HEK293 (cell line): ENCODE measurements around the gene NFIB.

Source experiments
- CTCF ChIA-PET: fragments of 350-600 bp; formaldehyde crosslinking; extraction: SDS; loops from one replicate; lab custom pipeline; 2021; ENCODE audit warnings: antibody characterized with exemption; lab: Yijun Ruan, JAX
- POLR2A ChIA-PET: fragments of 300-600 bp; formaldehyde crosslinking; extraction: SDS; loops from one replicate; lab custom pipeline; 2020; ENCODE audit warnings: antibody characterized with exemption, inconsistent platforms; lab: Yijun Ruan, JAX
- H3K27ac ChIP-seq: fragments of 200-500 bp; sonication (Bioruptor generic); 2 replicates; pipeline ENCODE4 v1.5.1; 2014; ENCODE audit warnings: low read depth, low read length, control low read depth, inconsistent platforms; ENCODE audit errors: extremely low read depth
- H3K36me3 ChIP-seq, 2 experiments: fragments of 200-500 bp in 1 of 2; sonication (Bioruptor generic) in 1 of 2; 1 replicate in 1 of 2; 2 replicates in 1 of 2; pipeline ENCODE4 v1.5.1; 2014 to 2017; ENCODE audit warnings: inconsistent platforms in 2 of 2, low read length in 2 of 2; ENCODE audit not compliant: control insufficient read depth in 2 of 2, insufficient read depth in 1 of 2
- H3K4me1 ChIP-seq: fragments of 200-500 bp; sonication (Bioruptor generic); 2 replicates; pipeline ENCODE4 v1.5.1; 2014; ENCODE audit warnings: mild to moderate bottlenecking, low read length, inconsistent platforms; ENCODE audit not compliant: control insufficient read depth, insufficient read depth
- H3K4me3 ChIP-seq: 2 replicates; pipeline ENCODE4 v1.5.1; 2011; ENCODE audit warnings: low read depth, mild to moderate bottlenecking, control low read depth, low read length, moderate library complexity
- H3K9me3 ChIP-seq: fragments of 200-500 bp; sonication (Bioruptor generic); 2 replicates; pipeline ENCODE4 v1.5.1; 2014; ENCODE audit warnings: low read depth, low read length, inconsistent platforms; ENCODE audit not compliant: control insufficient read depth, insufficient read depth
- GFI1B ChIP-seq: fragments of 450-650 bp; formaldehyde crosslinking; IDR thresholded peaks from 2 replicates; pipeline ENCODE4 v1.5.1; 2016; ENCODE audit warnings: missing biosample characterization, missing genetic modification characterization
- GLI4 ChIP-seq: fragments of 450-650 bp; formaldehyde crosslinking; IDR thresholded peaks from 2 replicates; pipeline ENCODE4 v1.5.1; 2016; ENCODE audit warnings: missing biosample characterization, missing genetic modification characterization
- HOXA7 ChIP-seq: sonication (generic); formaldehyde crosslinking; IDR thresholded peaks from 2 replicates; pipeline ENCODE4 v1.8.1; 2022; ENCODE audit warnings: missing genetic modification reagents, borderline replicate concordance
- KLF10 ChIP-seq: fragments of 450-650 bp; IDR thresholded peaks from 2 replicates; pipeline ENCODE4 v1.5.1; 2018; ENCODE audit warnings: missing biosample characterization, mild to moderate bottlenecking, missing genetic modification characterization
- MZF1 ChIP-seq: fragments of 450-650 bp; formaldehyde crosslinking; IDR thresholded peaks from 2 replicates; pipeline ENCODE4 v1.5.1; 2017; ENCODE audit warnings: missing biosample characterization, missing genetic modification characterization, borderline replicate concordance
- SP7 ChIP-seq: fragments of 450-650 bp; formaldehyde crosslinking; IDR thresholded peaks from 2 replicates; pipeline ENCODE4 v1.5.1; 2016; ENCODE audit warnings: missing biosample characterization, missing genetic modification characterization
- TCF7L2 ChIP-seq: IDR thresholded peaks from 2 replicates; pipeline ENCODE4 v1.6.1; 2011; ENCODE audit warnings: low read depth, mild to moderate bottlenecking, inconsistent platforms, low read length, moderate library complexity, borderline replicate concordance
- ZFP3 ChIP-seq: fragments of 450-650 bp; formaldehyde crosslinking; IDR thresholded peaks from 2 replicates; pipeline ENCODE4 v1.5.1; 2016; ENCODE audit warnings: low read depth, missing biosample characterization, missing genetic modification characterization
- ZNF146 ChIP-seq: fragments of 450-650 bp; formaldehyde crosslinking; IDR thresholded peaks from 2 replicates; pipeline ENCODE4 v1.5.1; 2016; ENCODE audit warnings: missing biosample characterization, missing genetic modification characterization
- ZNF350 ChIP-seq: fragments of 450-650 bp; formaldehyde crosslinking; IDR thresholded peaks from 2 replicates; pipeline ENCODE4 v1.5.0; 2017; ENCODE audit warnings: missing biosample characterization, mild to moderate bottlenecking, missing genetic modification characterization
- ZNF37A ChIP-seq: fragments of 450-650 bp; IDR thresholded peaks from 2 replicates; pipeline ENCODE4 v1.5.1; 2018; ENCODE audit warnings: missing biosample characterization, missing genetic modification characterization
- ZNF423 ChIP-seq: fragments of 450-650 bp; formaldehyde crosslinking; IDR thresholded peaks from 2 replicates; pipeline ENCODE4 v1.5.1; 2016; ENCODE audit warnings: missing biosample characterization, missing genetic modification characterization
- ZNF521 ChIP-seq: fragments of 450-650 bp; formaldehyde crosslinking; IDR thresholded peaks from 2 replicates; pipeline ENCODE4 v1.5.1; 2017; ENCODE audit warnings: missing biosample characterization, mild to moderate bottlenecking, missing genetic modification characterization
- TF ChIP-seq, protein P1 (sequence below): fragments of 450-650 bp; formaldehyde crosslinking; IDR thresholded peaks from 2 replicates; pipeline ENCODE4 v1.5.1; 2016; ENCODE audit warnings: missing biosample characterization, missing genetic modification characterization
- TF ChIP-seq, protein P2 (sequence below): fragments of 450-650 bp; formaldehyde crosslinking; IDR thresholded peaks from 2 replicates; pipeline ENCODE4 v1.5.1; 2016; ENCODE audit warnings: missing biosample characterization, missing genetic modification characterization, borderline replicate concordance
- TF ChIP-seq, protein P3 (sequence below): fragments of 450-650 bp; formaldehyde crosslinking; IDR thresholded peaks from 2 replicates; pipeline ENCODE4 v1.5.1; 2016; ENCODE audit warnings: missing biosample characterization, missing genetic modification characterization
- TF ChIP-seq, protein P4 (sequence below): fragments of 450-650 bp; formaldehyde crosslinking; IDR thresholded peaks from 2 replicates; pipeline ENCODE4 v1.5.1; 2017; ENCODE audit warnings: missing biosample characterization, missing genetic modification characterization
- TF ChIP-seq, protein P5 (sequence below): fragments of 450-650 bp; formaldehyde crosslinking; IDR thresholded peaks from 2 replicates; pipeline ENCODE4; 2016; ENCODE audit warnings: missing biosample characterization, missing genetic modification characterization
- TF ChIP-seq, protein P6 (sequence below): fragments of 450-650 bp; formaldehyde crosslinking; IDR thresholded peaks from 2 replicates; pipeline ENCODE4 v1.5.1; 2016; ENCODE audit warnings: missing biosample characterization, missing genetic modification characterization, borderline replicate concordance

NFIB gene

DNA sequence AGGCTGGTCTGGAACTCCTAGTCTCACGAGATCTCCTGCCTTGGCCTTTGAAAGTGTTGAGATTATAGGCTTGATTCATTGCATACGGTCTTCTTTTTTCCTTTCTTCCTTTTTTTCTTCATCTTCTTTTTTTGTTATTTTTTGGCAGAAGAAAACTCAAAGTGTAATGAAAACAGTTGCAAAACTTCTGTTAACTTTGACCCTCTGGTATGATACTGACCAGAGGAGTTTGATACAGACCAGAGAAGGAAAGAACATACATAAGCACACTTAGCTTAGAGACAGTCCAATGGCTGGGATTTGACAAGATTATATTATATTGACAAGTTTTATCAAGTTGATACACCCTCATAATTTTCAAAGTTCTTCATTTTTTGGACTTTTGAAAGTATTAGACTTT, 181.2 kb downstream of the NFIB start:
- H3K4me1 ChIP-seq, result peaks cover 8% of the 10 kb centered on the region; the same call in 1 of the 2 replicates
- peaks cover 0 to 3% of the 10 kb centered on the region in 2 experiments; a peak in 1 of 3 replicates for H3K36me3 ChIP-seq
- TF ChIP-seq, protein P1, sequence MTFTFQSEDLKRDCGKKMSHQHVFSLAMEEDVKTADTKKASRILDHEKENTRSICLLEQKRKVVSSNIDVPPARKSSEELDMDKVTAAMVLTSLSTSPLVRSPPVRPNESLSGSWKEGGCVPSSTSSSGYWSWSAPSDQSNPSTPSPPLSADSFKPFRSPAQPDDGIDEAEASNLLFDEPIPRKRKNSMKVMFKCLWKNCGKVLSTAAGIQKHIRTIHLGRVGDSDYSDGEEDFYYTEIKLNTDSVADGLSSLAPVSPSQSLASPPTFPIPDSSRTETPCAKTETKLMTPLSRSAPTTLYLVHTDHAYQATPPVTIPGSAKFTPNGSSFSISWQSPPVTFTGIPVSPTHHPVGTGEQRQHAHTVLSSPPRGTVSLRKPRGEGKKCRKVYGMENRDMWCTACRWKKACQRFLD (tag by site-specific recombination), result no peak
- TF ChIP-seq TCF7L2, result no peak
- TF ChIP-seq KLF10 (tag by site-specific recombination), result no peak
- no peak for TF ChIP-seq MZF1 (tag by site-specific recombination)
- no peak for TF ChIP-seq HOXA7
- TF ChIP-seq ZNF423, result no peak
- no peak for TF ChIP-seq GFI1B (tag by site-specific recombination)
- TF ChIP-seq ZNF37A (tag by site-specific recombination), result no peak
- TF ChIP-seq, protein P2, sequence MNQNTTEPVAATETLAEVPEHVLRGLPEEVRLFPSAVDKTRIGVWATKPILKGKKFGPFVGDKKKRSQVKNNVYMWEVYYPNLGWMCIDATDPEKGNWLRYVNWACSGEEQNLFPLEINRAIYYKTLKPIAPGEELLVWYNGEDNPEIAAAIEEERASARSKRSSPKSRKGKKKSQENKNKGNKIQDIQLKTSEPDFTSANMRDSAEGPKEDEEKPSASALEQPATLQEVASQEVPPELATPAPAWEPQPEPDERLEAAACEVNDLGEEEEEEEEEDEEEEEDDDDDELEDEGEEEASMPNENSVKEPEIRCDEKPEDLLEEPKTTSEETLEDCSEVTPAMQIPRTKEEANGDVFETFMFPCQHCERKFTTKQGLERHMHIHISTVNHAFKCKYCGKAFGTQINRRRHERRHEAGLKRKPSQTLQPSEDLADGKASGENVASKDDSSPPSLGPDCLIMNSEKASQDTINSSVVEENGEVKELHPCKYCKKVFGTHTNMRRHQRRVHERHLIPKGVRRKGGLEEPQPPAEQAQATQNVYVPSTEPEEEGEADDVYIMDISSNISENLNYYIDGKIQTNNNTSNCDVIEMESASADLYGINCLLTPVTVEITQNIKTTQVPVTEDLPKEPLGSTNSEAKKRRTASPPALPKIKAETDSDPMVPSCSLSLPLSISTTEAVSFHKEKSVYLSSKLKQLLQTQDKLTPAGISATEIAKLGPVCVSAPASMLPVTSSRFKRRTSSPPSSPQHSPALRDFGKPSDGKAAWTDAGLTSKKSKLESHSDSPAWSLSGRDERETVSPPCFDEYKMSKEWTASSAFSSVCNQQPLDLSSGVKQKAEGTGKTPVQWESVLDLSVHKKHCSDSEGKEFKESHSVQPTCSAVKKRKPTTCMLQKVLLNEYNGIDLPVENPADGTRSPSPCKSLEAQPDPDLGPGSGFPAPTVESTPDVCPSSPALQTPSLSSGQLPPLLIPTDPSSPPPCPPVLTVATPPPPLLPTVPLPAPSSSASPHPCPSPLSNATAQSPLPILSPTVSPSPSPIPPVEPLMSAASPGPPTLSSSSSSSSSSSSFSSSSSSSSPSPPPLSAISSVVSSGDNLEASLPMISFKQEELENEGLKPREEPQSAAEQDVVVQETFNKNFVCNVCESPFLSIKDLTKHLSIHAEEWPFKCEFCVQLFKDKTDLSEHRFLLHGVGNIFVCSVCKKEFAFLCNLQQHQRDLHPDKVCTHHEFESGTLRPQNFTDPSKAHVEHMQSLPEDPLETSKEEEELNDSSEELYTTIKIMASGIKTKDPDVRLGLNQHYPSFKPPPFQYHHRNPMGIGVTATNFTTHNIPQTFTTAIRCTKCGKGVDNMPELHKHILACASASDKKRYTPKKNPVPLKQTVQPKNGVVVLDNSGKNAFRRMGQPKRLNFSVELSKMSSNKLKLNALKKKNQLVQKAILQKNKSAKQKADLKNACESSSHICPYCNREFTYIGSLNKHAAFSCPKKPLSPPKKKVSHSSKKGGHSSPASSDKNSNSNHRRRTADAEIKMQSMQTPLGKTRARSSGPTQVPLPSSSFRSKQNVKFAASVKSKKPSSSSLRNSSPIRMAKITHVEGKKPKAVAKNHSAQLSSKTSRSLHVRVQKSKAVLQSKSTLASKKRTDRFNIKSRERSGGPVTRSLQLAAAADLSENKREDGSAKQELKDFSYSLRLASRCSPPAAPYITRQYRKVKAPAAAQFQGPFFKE, result no peak
- TF ChIP-seq, protein P3, sequence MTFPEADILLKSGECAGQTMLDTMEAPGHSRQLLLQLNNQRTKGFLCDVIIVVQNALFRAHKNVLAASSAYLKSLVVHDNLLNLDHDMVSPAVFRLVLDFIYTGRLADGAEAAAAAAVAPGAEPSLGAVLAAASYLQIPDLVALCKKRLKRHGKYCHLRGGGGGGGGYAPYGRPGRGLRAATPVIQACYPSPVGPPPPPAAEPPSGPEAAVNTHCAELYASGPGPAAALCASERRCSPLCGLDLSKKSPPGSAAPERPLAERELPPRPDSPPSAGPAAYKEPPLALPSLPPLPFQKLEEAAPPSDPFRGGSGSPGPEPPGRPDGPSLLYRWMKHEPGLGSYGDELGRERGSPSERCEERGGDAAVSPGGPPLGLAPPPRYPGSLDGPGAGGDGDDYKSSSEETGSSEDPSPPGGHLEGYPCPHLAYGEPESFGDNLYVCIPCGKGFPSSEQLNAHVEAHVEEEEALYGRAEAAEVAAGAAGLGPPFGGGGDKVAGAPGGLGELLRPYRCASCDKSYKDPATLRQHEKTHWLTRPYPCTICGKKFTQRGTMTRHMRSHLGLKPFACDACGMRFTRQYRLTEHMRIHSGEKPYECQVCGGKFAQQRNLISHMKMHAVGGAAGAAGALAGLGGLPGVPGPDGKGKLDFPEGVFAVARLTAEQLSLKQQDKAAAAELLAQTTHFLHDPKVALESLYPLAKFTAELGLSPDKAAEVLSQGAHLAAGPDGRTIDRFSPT (tag by site-specific recombination), result no peak
- TF ChIP-seq ZFP3 (tag by site-specific recombination), result no peak
- TF ChIP-seq, protein P4, sequence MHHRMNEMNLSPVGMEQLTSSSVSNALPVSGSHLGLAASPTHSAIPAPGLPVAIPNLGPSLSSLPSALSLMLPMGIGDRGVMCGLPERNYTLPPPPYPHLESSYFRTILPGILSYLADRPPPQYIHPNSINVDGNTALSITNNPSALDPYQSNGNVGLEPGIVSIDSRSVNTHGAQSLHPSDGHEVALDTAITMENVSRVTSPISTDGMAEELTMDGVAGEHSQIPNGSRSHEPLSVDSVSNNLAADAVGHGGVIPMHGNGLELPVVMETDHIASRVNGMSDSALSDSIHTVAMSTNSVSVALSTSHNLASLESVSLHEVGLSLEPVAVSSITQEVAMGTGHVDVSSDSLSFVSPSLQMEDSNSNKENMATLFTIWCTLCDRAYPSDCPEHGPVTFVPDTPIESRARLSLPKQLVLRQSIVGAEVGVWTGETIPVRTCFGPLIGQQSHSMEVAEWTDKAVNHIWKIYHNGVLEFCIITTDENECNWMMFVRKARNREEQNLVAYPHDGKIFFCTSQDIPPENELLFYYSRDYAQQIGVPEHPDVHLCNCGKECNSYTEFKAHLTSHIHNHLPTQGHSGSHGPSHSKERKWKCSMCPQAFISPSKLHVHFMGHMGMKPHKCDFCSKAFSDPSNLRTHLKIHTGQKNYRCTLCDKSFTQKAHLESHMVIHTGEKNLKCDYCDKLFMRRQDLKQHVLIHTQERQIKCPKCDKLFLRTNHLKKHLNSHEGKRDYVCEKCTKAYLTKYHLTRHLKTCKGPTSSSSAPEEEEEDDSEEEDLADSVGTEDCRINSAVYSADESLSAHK (tag by site-specific recombination), result no peak
- TF ChIP-seq ZNF350 (tag by site-specific recombination), result no peak
- no peak for TF ChIP-seq SP7 (tag by site-specific recombination)
- TF ChIP-seq, protein P5, sequence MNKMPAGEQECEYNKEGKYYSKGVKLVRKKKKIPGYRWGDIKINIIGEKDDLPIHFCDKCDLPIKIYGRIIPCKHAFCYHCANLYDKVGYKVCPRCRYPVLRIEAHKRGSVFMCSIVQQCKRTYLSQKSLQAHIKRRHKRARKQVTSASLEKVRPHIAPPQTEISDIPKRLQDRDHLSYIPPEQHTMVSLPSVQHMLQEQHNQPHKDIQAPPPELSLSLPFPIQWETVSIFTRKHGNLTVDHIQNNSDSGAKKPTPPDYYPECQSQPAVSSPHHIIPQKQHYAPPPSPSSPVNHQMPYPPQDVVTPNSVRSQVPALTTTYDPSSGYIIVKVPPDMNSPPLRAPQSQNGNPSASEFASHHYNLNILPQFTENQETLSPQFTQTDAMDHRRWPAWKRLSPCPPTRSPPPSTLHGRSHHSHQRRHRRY (tag by site-specific recombination), result no peak
- TF ChIP-seq, protein P6, sequence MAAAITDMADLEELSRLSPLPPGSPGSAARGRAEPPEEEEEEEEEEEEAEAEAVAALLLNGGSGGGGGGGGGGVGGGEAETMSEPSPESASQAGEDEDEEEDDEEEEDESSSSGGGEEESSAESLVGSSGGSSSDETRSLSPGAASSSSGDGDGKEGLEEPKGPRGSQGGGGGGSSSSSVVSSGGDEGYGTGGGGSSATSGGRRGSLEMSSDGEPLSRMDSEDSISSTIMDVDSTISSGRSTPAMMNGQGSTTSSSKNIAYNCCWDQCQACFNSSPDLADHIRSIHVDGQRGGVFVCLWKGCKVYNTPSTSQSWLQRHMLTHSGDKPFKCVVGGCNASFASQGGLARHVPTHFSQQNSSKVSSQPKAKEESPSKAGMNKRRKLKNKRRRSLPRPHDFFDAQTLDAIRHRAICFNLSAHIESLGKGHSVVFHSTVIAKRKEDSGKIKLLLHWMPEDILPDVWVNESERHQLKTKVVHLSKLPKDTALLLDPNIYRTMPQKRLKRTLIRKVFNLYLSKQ (tag by site-specific recombination), result no peak
- no peak for TF ChIP-seq GLI4 (tag by site-specific recombination)
- TF ChIP-seq ZNF146 (tag by site-specific recombination), result no peak
- no peak for TF ChIP-seq ZNF521
- TF ChIP-seq, all 188 proteins: peak for 0
- ChIA-PET CTCF (interaction anchor here (0.6 to 1.5 kb wide), 3 partner anchors 13 to 298 kb away, joined by 3 to 4 read pairs (median 3); no protein-coding TSS in a partner anchor), POLR2A (no interaction called here)
- H3K4me3 ChIP-seq, result no peak overlapping the region
- no peaks in the 10 kb centered on the region for H3K9me3 ChIP-seq
- H3K27ac ChIP-seq, result no peak overlapping the region
